Gastrocnemius medialis (tissue), 4 donors: ENCODE measurements around the gene PDGFRB.

Experiments used
- POLR2A ChIP-seq, 2 donors: fragments of 450-650 bp; IDR thresholded peaks; one replicate each; pipeline ENCODE4 v1.6.1; 2017; ENCODE audit warnings: antibody characterized with exemption in 2 of 2, mild to moderate bottlenecking in 2 of 2, moderate library complexity in 2 of 2
- TF ChIP-seq, protein P1 (sequence below), 5 experiments: fragments of 450-650 bp in 3 of 5; fragments of 200-600 bp in 2 of 5; sonication (generic) in 2 of 5; IDR thresholded peaks in 4 of 5; conservative IDR thresholded peaks in 1 of 5; 1 replicate in 4 of 5; 2 replicates in 1 of 5; pipeline ENCODE4 v1.5.1; 2016 to 2019; ENCODE audit warnings: antibody characterized with exemption in 5 of 5, mild to moderate bottlenecking in 3 of 5, moderate library complexity in 3 of 5

DNA sequence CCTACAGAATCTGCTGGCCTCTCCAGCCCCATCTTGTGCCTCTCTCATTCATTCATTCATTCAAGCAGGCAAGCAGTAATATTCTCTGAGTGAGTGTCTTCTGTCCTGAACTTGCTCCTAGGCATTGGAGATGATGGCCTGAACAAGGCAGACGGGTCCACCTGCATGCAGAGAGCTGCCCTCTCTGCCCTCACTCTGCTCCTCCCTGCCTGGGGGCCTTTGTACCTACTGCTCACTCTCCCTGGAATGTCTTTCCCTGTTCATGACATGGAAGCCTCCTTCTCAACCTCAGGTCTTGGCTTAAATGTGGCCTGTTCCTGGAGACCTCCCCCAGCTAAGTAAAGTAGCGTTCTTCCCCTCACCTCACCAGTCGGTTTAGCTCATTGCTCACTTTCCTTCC is 17.5 kb upstream of the PDGFRB start:
- TF ChIP-seq, protein P1, sequence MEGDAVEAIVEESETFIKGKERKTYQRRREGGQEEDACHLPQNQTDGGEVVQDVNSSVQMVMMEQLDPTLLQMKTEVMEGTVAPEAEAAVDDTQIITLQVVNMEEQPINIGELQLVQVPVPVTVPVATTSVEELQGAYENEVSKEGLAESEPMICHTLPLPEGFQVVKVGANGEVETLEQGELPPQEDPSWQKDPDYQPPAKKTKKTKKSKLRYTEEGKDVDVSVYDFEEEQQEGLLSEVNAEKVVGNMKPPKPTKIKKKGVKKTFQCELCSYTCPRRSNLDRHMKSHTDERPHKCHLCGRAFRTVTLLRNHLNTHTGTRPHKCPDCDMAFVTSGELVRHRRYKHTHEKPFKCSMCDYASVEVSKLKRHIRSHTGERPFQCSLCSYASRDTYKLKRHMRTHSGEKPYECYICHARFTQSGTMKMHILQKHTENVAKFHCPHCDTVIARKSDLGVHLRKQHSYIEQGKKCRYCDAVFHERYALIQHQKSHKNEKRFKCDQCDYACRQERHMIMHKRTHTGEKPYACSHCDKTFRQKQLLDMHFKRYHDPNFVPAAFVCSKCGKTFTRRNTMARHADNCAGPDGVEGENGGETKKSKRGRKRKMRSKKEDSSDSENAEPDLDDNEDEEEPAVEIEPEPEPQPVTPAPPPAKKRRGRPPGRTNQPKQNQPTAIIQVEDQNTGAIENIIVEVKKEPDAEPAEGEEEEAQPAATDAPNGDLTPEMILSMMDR (IDR thresholded peaks at IDR 0.05 in 4 of 5, conservative IDR thresholded peaks at IDR 0.05 in 1 of 5): no peak
- no peak for TF ChIP-seq POLR2A (IDR thresholded peaks at IDR 0.05)
